ENCODE data around the gene TSNAX. TPM values are rescaled to one million over a fixed set of nuclear protein-coding genes. Genes with fewer than 3 reads are reported as not detected.

Gene TSNAX
- total and polyA plus RNA-seq, 4 donors: 12.8 to 25.4 (median 19.6) TPM

GRCh38 chr1:231546693-231547092 is 18.2 kb downstream of the TSNAX start:
- H3K9ac ChIP-seq (ENCODE audit: low read depth in 1 of 2, low read length in 2 of 2): no peak overlapping the region
- 99% methylated on average over 4 of the region's 4 CpGs for whole genome bisulfite sequencing
- TF ChIP-seq ZBTB33 (IDR thresholded peaks at IDR 0.05): no peak
- H3K27ac ChIP-seq (ENCODE audit: low read depth in 1 of 2, low read length in 2 of 2): no peak overlapping the region
- DNase-seq (ENCODE audit: low spot score): no peak
- H3K27me3 ChIP-seq (ENCODE audit: control insufficient read depth in 4 of 4, insufficient read depth in 4 of 4, low read length in 3 of 4): no peaks in the 10 kb centered on the region
- no peak overlapping the region for H3K4me3 ChIP-seq (ENCODE audit: low read depth in 1 of 3, low read length in 3 of 3)
- H3K36me3 ChIP-seq (ENCODE audit: control insufficient read depth in 4 of 4, insufficient read depth in 3 of 4, low read depth in 1 of 4, low read length in 3 of 4): peaks cover 2 to 16% (median 7%) of the 10 kb centered on the region in 4 donors
- no peaks in the 10 kb centered on the region for H3K4me1 ChIP-seq (ENCODE audit: control insufficient read depth in 4 of 4, insufficient read depth in 4 of 4, low read length in 3 of 4)
- no peaks in the 10 kb centered on the region for H3K9me3 ChIP-seq (ENCODE audit: control insufficient read depth in 4 of 4, low read length in 3 of 4)

- H3K27me3 ChIP-seq (ENCODE audit: control insufficient read depth in 4 of 4, insufficient read depth in 4 of 4, low read length in 3 of 4): no peaks in the 10 kb centered on the region
- no peak for DNase-seq (ENCODE audit: low spot score)
- 94% methylated on average over 4 of the region's 4 CpGs for WGBS
- no peak overlapping the region for H3K4me3 ChIP-seq (ENCODE audit: low read depth in 1 of 3, low read length in 3 of 3)
- H3K9me3 ChIP-seq (ENCODE audit: control insufficient read depth in 4 of 4, low read length in 3 of 4): no peaks in the 10 kb centered on the region
- TF ChIP-seq ZBTB33 (IDR thresholded peaks at IDR 0.05): no peak
- TF ChIP-seq HNF4A (conservative IDR thresholded peaks at IDR 0.05): no peak
- no peak for TF ChIP-seq JUND (IDR thresholded peaks at IDR 0.05)
- no peak overlapping the region for H3K27ac ChIP-seq (ENCODE audit: low read depth in 1 of 2, low read length in 2 of 2)
- H3K9ac ChIP-seq (ENCODE audit: low read depth in 1 of 2, low read length in 2 of 2): no peak overlapping the region
- no peaks in the 10 kb centered on the region for H3K4me1 ChIP-seq (ENCODE audit: control insufficient read depth in 4 of 4, insufficient read depth in 4 of 4, low read length in 3 of 4)
- peaks cover 0 to 4% (median under 1%) of the 10 kb centered on the region in 4 donors for H3K36me3 ChIP-seq (ENCODE audit: control insufficient read depth in 4 of 4, insufficient read depth in 3 of 4, low read depth in 1 of 4, low read length in 3 of 4)
Measured at GRCh38 chr1:231549733-231550447, 21.4 kb downstream of the TSNAX start.

GRCh38 chr1:231550448-231550781 is 21.9 kb downstream of the TSNAX start:
- DNase-seq (ENCODE audit: low spot score): no peak
- 56% methylated on average over 2 of the region's 2 CpGs for WGBS
- Histone ChIP-seq H3K4me3 (ENCODE audit: low read depth in 1 of 3, low read length in 3 of 3) (no peak overlapping the region), H3K36me3 (ENCODE audit: control insufficient read depth in 4 of 4, insufficient read depth in 3 of 4, low read depth in 1 of 4, low read length in 3 of 4) (peaks cover 0 to 4% (median under 1%) of the 10 kb centered on the region in 4 donors), H3K4me1 (ENCODE audit: control insufficient read depth in 4 of 4, insufficient read depth in 4 of 4, low read length in 3 of 4) (no peaks in the 10 kb centered on the region), H3K9ac (ENCODE audit: low read depth in 1 of 2, low read length in 2 of 2) (no peak overlapping the region), H3K9me3 (ENCODE audit: control insufficient read depth in 4 of 4, low read length in 3 of 4) (no peaks in the 10 kb centered on the region), H3K27ac (ENCODE audit: low read depth in 1 of 2, low read length in 2 of 2) (no peak overlapping the region), H3K27me3 (ENCODE audit: control insufficient read depth in 4 of 4, insufficient read depth in 4 of 4, low read length in 3 of 4) (no peaks in the 10 kb centered on the region)
- no peak for TF ChIP-seq SP1 (IDR thresholded peaks at IDR 0.05)
- peak; percentile 43 for TF ChIP-seq CTCF (IDR thresholded peaks at IDR 0.05; ENCODE audit: low read depth, low read length, missing input control)
- no peak for TF ChIP-seq FOXA1 (IDR thresholded peaks at IDR 0.05)
- peak; percentile 53 to 82 for TF ChIP-seq RAD21 (IDR thresholded peaks at IDR 0.05)

Data from liver (tissue), 9 donors.